ENCODE results near the gene TRIM5.

TRIM5 gene

GRCh38 chr11:5621580-5621979 lies 63.3 kb downstream of the TRIM5 start:
- no peak for DNase-seq

- peak; percentile 75 for DNase-seq
Observed at GRCh38 chr11:5620651-5621521, 64.0 kb downstream of the TRIM5 start.

- no peak for DNase-seq
Observed at GRCh38 chr11:5618807-5619206, 66.1 kb downstream of the TRIM5 start.

All from NCI-H510A treated with DMSO at 0.1 percent for 48 hours (cell line).